ENCODE data around the gene TTLL9.

- TF ChIP-seq POLR2A (IDR thresholded peaks at IDR 0.05) = no peak
- TF ChIP-seq, protein P1, sequence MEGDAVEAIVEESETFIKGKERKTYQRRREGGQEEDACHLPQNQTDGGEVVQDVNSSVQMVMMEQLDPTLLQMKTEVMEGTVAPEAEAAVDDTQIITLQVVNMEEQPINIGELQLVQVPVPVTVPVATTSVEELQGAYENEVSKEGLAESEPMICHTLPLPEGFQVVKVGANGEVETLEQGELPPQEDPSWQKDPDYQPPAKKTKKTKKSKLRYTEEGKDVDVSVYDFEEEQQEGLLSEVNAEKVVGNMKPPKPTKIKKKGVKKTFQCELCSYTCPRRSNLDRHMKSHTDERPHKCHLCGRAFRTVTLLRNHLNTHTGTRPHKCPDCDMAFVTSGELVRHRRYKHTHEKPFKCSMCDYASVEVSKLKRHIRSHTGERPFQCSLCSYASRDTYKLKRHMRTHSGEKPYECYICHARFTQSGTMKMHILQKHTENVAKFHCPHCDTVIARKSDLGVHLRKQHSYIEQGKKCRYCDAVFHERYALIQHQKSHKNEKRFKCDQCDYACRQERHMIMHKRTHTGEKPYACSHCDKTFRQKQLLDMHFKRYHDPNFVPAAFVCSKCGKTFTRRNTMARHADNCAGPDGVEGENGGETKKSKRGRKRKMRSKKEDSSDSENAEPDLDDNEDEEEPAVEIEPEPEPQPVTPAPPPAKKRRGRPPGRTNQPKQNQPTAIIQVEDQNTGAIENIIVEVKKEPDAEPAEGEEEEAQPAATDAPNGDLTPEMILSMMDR (IDR thresholded peaks at IDR 0.05) = no peak
Measured at GRCh38 chr20:31858760-31859083, 11.7 kb upstream of the TTLL9 start.

Data from adrenal gland (tissue), 5 donors.